Stomach (tissue), 4 donors: ENCODE data around the gene SDR42E1.

ENCODE experiments used
- CTCF ChIP-seq, 7 experiments: fragments of 450-650 bp in 4 of 7; fragments of 200-600 bp in 3 of 7; sonication (generic) in 3 of 7; IDR thresholded peaks; one replicate each; pipeline ENCODE4 v1.5.1; 2016 to 2019; ENCODE audit warnings: antibody characterized with exemption in 7 of 7, control low read depth in 2 of 7, mild to moderate bottlenecking in 1 of 7
- POLR2A ChIP-seq, 4 donors: fragments of 450-650 bp; IDR thresholded peaks; one replicate each; pipeline ENCODE4 v1.6.1; 2016; ENCODE audit warnings: antibody characterized with exemption in 4 of 4, control low read depth in 2 of 4, mild to moderate bottlenecking in 1 of 4, moderate library complexity in 1 of 4

- TF ChIP-seq CTCF (IDR thresholded peaks at IDR 0.05) (no peak), POLR2A (IDR thresholded peaks at IDR 0.05) (no peak)
These were observed 4.1 kb downstream of the SDR42E1 start for GRCh38 chr16:82007189-82007588.
